KG1 (cell line): ENCODE measurements around the gene PLBD1.

Experiments used
- DNase-seq: peaks from one replicate; lab custom pipeline; 2025; lab: John Stamatoyannopoulos, UW

The PLBD1 gene

GRCh38 chr12:14505626-14506596 is 61.8 kb downstream of the PLBD1 start:
- no peak for DNase-seq

- no peak for DNase-seq
These were observed 72.4 kb downstream of the PLBD1 start for GRCh38 chr12:14495326-14495725.

GRCh38 chr12:14482886-14483285 is 84.8 kb downstream of the PLBD1 start:
- DNase-seq = no peak

- no peak for DNase-seq
These were observed 85.3 kb downstream of the PLBD1 start for GRCh38 chr12:14482361-14482760.

GRCh38 chr12:14481201-14481600 is 86.5 kb downstream of the PLBD1 start:
- no peak for DNase-seq

- no peak for DNase-seq
These were observed 88.7 kb downstream of the PLBD1 start for GRCh38 chr12:14479004-14479403.

- DNase-seq = no peak
These were observed 93.9 kb downstream of the PLBD1 start for GRCh38 chr12:14473707-14474287.

GRCh38 chr12:14471497-14471896 is 96.2 kb downstream of the PLBD1 start:
- DNase-seq = no peak

GRCh38 chr12:14460212-14460841 is 107.4 kb downstream of the PLBD1 start:
- no peak for DNase-seq

- DNase-seq = no peak
These were observed 113.4 kb downstream of the PLBD1 start for GRCh38 chr12:14454098-14454907.
